HepG2 (cell line): ENCODE measurements around the gene AP3D1. TPM values are rescaled to one million over a fixed set of nuclear protein-coding genes. Genes with fewer than 3 reads are reported as not detected.

Source experiments
- ARID2 ChIP-seq: sonication (generic); formaldehyde crosslinking; IDR thresholded peaks from 2 replicates; pipeline ENCODE4 v1.8.1; 2022; ENCODE audit warnings: mild to moderate bottlenecking, missing genetic modification reagents, borderline replicate concordance
- ARID4A ChIP-seq: sonication (generic); formaldehyde crosslinking; IDR thresholded peaks from 2 replicates; pipeline ENCODE4 v1.5.0; 2020; ENCODE audit warnings: mild to moderate bottlenecking, missing genetic modification reagents, borderline replicate concordance
- ASH2L ChIP-seq: fragments of 300-600, 200-600 bp; sonication (generic); IDR thresholded peaks from 2 replicates; pipeline ENCODE4 v1.7.0; 2017; ENCODE audit warnings: low read depth, mild to moderate bottlenecking, moderate library complexity, mixed read lengths, low read length; ENCODE audit not compliant: insufficient read length
- BORCS8-MEF2B ChIP-seq: sonication (generic); formaldehyde crosslinking; IDR thresholded peaks from 2 replicates; pipeline ENCODE4 v1.8.0; 2022; ENCODE audit warnings: mild to moderate bottlenecking, missing genetic modification reagents
- EEA1 ChIP-seq: sonication (generic); formaldehyde crosslinking; IDR thresholded peaks from 2 replicates; pipeline ENCODE4 v1.5.1; 2020; ENCODE audit warnings: mild to moderate bottlenecking, missing genetic modification reagents, borderline replicate concordance
- GFI1 ChIP-seq: sonication (generic); formaldehyde crosslinking; IDR thresholded peaks from 2 replicates; pipeline ENCODE4 v1.5.0; 2020; ENCODE audit warnings: missing genetic modification reagents, mild to moderate bottlenecking, borderline replicate concordance
- GPBP1L1 ChIP-seq: sonication (generic); formaldehyde crosslinking; IDR thresholded peaks from 2 replicates; pipeline ENCODE4 v1.5.0; 2020; ENCODE audit warnings: mild to moderate bottlenecking, missing genetic modification reagents
- HNRNPH1 ChIP-seq: fragments of 200-400 bp; formaldehyde crosslinking; optimal IDR thresholded peaks from 2 replicates; pipeline ENCODE3; 2017; ENCODE audit warnings: mild to moderate bottlenecking, low read depth, low read length
- NFRKB ChIP-seq: fragments of 450-650 bp; IDR thresholded peaks from 2 replicates; pipeline ENCODE4 v1.6.1; 2017
- PATZ1 ChIP-seq: sonication (generic); formaldehyde crosslinking; IDR thresholded peaks from 2 replicates; pipeline ENCODE4 v1.4.0; 2020; ENCODE audit warnings: missing genetic modification reagents
- SALL1 ChIP-seq: sonication (generic); formaldehyde crosslinking; IDR thresholded peaks from 2 replicates; pipeline ENCODE4 v1.8.0; 2022; ENCODE audit warnings: mild to moderate bottlenecking, missing genetic modification reagents
- SNAPC2 ChIP-seq: sonication (generic); formaldehyde crosslinking; IDR thresholded peaks from 2 replicates; pipeline ENCODE4 v1.8.1; 2022; ENCODE audit warnings: mild to moderate bottlenecking, missing genetic modification reagents
- ZNF124 ChIP-seq: sonication (generic); formaldehyde crosslinking; IDR thresholded peaks from 2 replicates; pipeline ENCODE4 v1.4.0; 2020; ENCODE audit warnings: missing genetic modification reagents
- ZNF224 ChIP-seq: sonication (generic); formaldehyde crosslinking; IDR thresholded peaks from 2 replicates; pipeline ENCODE4 v1.5.0; 2020; ENCODE audit warnings: mild to moderate bottlenecking, missing genetic modification reagents
- ZNF441 ChIP-seq: sonication (generic); formaldehyde crosslinking; IDR thresholded peaks from 2 replicates; pipeline ENCODE4 v1.7.0; 2021; ENCODE audit warnings: missing genetic modification reagents, borderline replicate concordance
- ZNF558 ChIP-seq: sonication (generic); formaldehyde crosslinking; IDR thresholded peaks from 2 replicates; pipeline ENCODE4 v1.9.0; 2022; ENCODE audit warnings: mild to moderate bottlenecking, missing genetic modification reagents, borderline replicate concordance
- ZNF639 ChIP-seq: conservative IDR thresholded peaks from 2 replicates; pipeline ENCODE4 v1.6.1; 2018; ENCODE audit warnings: missing genetic modification reagents
- ZNF670 ChIP-seq: sonication (generic); formaldehyde crosslinking; IDR thresholded peaks from 2 replicates; pipeline ENCODE4 v1.8.0; 2022; ENCODE audit warnings: mild to moderate bottlenecking, missing genetic modification reagents, borderline replicate concordance
- ZNF709 ChIP-seq: sonication (generic); formaldehyde crosslinking; IDR thresholded peaks from 2 replicates; pipeline ENCODE4 v1.5.0; 2020; ENCODE audit warnings: mild to moderate bottlenecking, missing genetic modification reagents
- polyA plus RNA-seq, 8 experiments: library from polyadenylated mRNA; depleted of rRNA in 3 of 8; stranded (reverse) in 7 of 8; unstranded in 1 of 8; fragments of >200 nt; fragmentation: Illumina TruSeq in 4 of 8; extraction: Trizol in 4 of 8; gene quantifications; 2 replicates each; pipeline versions ENCODE4 v1.2.1 to v1.2.3, GENCODE V29; 2011 to 2016; ENCODE audit warnings: low read depth in 4 of 8, missing spikeins in 1 of 8, mixed read lengths in 1 of 8; ENCODE audit not compliant: insufficient read depth in 1 of 8
- total RNA-seq, 5 experiments: library from RNA; depleted of rRNA; stranded (reverse); fragments of >200 nt; fragmentation: Illumina TruSeq; extraction: Trizol; gene quantifications; 2 replicates each; pipeline ENCODE4 v1.2.3, GENCODE V29; 2016; ENCODE audit warnings: low read depth in 1 of 5

Gene AP3D1
- total and polyA plus RNA-seq, 2 of the 13 experiments (the other 11 are each of a cell fraction or from before 2014, with no cell fraction given), result 68.0 to 82.6 TPM

GRCh38 chr19:2164020-2164998 is 12.9 kb upstream of the AP3D1 start (continued):
- no peak for TF ChIP-seq ZNF639 (CRISPR knock-in tag)
- peak; percentile 33 for TF ChIP-seq ASH2L
- TF ChIP-seq GFI1 (CRISPR knock-in tag), result 0 out of 2 replicates have a peak, but pooled peaks have one; percentile 1
- TF ChIP-seq ZNF441 (CRISPR knock-in tag), result no peak
- TF ChIP-seq NFRKB, result no peak
- no peak for TF ChIP-seq ZNF124 (CRISPR knock-in tag)
- TF ChIP-seq BORCS8-MEF2B (CRISPR knock-in tag), result no peak
- no peak for TF ChIP-seq SNAPC2 (CRISPR knock-in tag)
- TF ChIP-seq PATZ1, result peak; percentile 57; the same call in 1 of the 2 replicates
- no peak for TF ChIP-seq HNRNPH1
- peak; percentile 59; the same call in 1 of the 2 replicates for TF ChIP-seq ARID4A (CRISPR knock-in tag)
- no peak for TF ChIP-seq EEA1
- 0 out of 2 replicates have a peak, but pooled peaks have one; percentile 16 for TF ChIP-seq ZNF709 (CRISPR knock-in tag)
- TF ChIP-seq ZNF558, result 0 out of 2 replicates have a peak, but pooled peaks have one; percentile 46
- TF ChIP-seq ARID2 (CRISPR knock-in tag), result no peak
- TF ChIP-seq GPBP1L1 (CRISPR knock-in tag), result no peak
- 0 out of 2 replicates have a peak, but pooled peaks have one; percentile 22 for TF ChIP-seq ZNF224 (CRISPR knock-in tag)
- no peak for TF ChIP-seq ZNF670
- peak; percentile 2; the same call in 1 of the 2 replicates for TF ChIP-seq SALL1 (CRISPR knock-in tag)
